HG02610 (cell line): ENCODE data around the gene MARK2.
A peak's percentile ranks its signal among the peaks of the same experiment; 100 is the strongest.

ENCODE experiments used
- ATAC-seq: cut with Tn5 transposase; IDR thresholded peaks from one replicate; pipeline ENCODE4 v1.9.1; 2021; ENCODE audit warnings: mild to moderate bottlenecking, moderate library complexity; ENCODE audit not compliant: unreplicated experiment

Gene MARK2

GRCh38 chr11:63920126-63920938 is 81.4 kb downstream of the MARK2 start:
- ATAC-seq, result no peak

- no peak for ATAC-seq
Observed at GRCh38 chr11:63920939-63921417, 82.1 kb downstream of the MARK2 start.

GRCh38 chr11:63922673-63923192 is 83.8 kb downstream of the MARK2 start:
- no peak for ATAC-seq

GRCh38 chr11:63923319-63923718 is 84.4 kb downstream of the MARK2 start:
- ATAC-seq, result no peak

- ATAC-seq, result no peak
Observed at GRCh38 chr11:63929616-63930015, 90.7 kb downstream of the MARK2 start.

GRCh38 chr11:63931045-63931444 is 92.1 kb downstream of the MARK2 start:
- no peak for ATAC-seq

GRCh38 chr11:63931876-63932275 is 93.0 kb downstream of the MARK2 start:
- no peak for ATAC-seq

GRCh38 chr11:63933459-63933858 is 94.5 kb downstream of the MARK2 start:
- no peak for ATAC-seq

- ATAC-seq, result no peak
Observed at GRCh38 chr11:63937713-63938478, 99.0 kb downstream of the MARK2 start.

- ATAC-seq, result peak; percentile 87
Observed at GRCh38 chr11:63938479-63939396, 99.8 kb downstream of the MARK2 start, which contains the start of gene NAA40. NAA40 (plus strand) TSS chr11:63939002; CDS start chr11:63939097, 95 bp downstream.

- ATAC-seq, result no peak
Observed at GRCh38 chr11:63939397-63939891, 100.5 kb downstream of the MARK2 start.

GRCh38 chr11:63940786-63941185 is 101.9 kb downstream of the MARK2 start:
- ATAC-seq, result no peak

GRCh38 chr11:63941901-63942300 is 103.0 kb downstream of the MARK2 start:
- ATAC-seq, result no peak

- no peak for ATAC-seq
Observed at GRCh38 chr11:63942803-63943202, 103.9 kb downstream of the MARK2 start.

GRCh38 chr11:63944987-63945386 is 106.1 kb downstream of the MARK2 start:
- ATAC-seq, result no peak

GRCh38 chr11:63945477-63946163 is 106.7 kb downstream of the MARK2 start:
- ATAC-seq, result no peak

- peak; percentile 63 for ATAC-seq
Observed at GRCh38 chr11:63951779-63952536, 113.0 kb downstream of the MARK2 start.

GRCh38 chr11:63952570-63952969 is 113.7 kb downstream of the MARK2 start:
- ATAC-seq, result no peak

- no peak for ATAC-seq
Observed at GRCh38 chr11:63958008-63958407, 119.1 kb downstream of the MARK2 start.
